Progenitor cell of endocrine pancreas (in vitro differentiated cells): ENCODE measurements around the gene CLEC16A. TPM values are rescaled to one million over a fixed set of nuclear protein-coding genes. Genes with fewer than 3 reads are reported as not detected.
"Not testable (repeated sequence)": the region's sequence is repeated elsewhere in the genome, so short reads cannot be mapped to it uniquely, and the experiment has no call there.

Experiments
- DNase-seq: peaks from one replicate; pipeline ENCODE4 v3.0.0; 2021; ENCODE audit warnings: low spot score; ENCODE audit not compliant: unreplicated experiment
- H3K27ac Mint-ChIP-seq: 2 replicates; pipeline ENCODE4 v1.8.0; 2021; ENCODE audit warnings: mild to moderate bottlenecking, moderate library complexity, mixed read lengths
- H3K27me3 Mint-ChIP-seq: 2 replicates; pipeline ENCODE4 v1.8.0; 2021; ENCODE audit warnings: mixed read lengths
- H3K36me3 Mint-ChIP-seq: 2 replicates; pipeline ENCODE4 v1.8.0; 2022; ENCODE audit warnings: mixed read lengths; ENCODE audit not compliant: insufficient read depth
- H3K4me1 Mint-ChIP-seq: 2 replicates; pipeline ENCODE4 v1.8.0; 2021; ENCODE audit warnings: low read depth, mixed read lengths
- H3K4me3 Mint-ChIP-seq: 2 replicates; pipeline ENCODE4 v1.8.0; 2021; ENCODE audit warnings: low read depth, mild to moderate bottlenecking, moderate library complexity, mixed read lengths
- H3K9me3 Mint-ChIP-seq: 2 replicates; pipeline ENCODE4 v1.8.0; 2021; ENCODE audit warnings: low read depth, mixed read lengths
- CTCF ChIP-seq: fragments of 200-600 bp; sonication (generic); IDR thresholded peaks from one replicate; pipeline ENCODE4 v1.5.0; 2021; ENCODE audit warnings: antibody characterized with exemption, mild to moderate bottlenecking; ENCODE audit not compliant: unreplicated experiment
- total RNA-seq: library from RNA; stranded (reverse); gene quantifications from 2 replicates; pipeline ENCODE4 v1.2.1, GENCODE V29; 2021

The CLEC16A gene
- total RNA-seq, 1 donor from 2014 or later = 34.3 TPM

DNA sequence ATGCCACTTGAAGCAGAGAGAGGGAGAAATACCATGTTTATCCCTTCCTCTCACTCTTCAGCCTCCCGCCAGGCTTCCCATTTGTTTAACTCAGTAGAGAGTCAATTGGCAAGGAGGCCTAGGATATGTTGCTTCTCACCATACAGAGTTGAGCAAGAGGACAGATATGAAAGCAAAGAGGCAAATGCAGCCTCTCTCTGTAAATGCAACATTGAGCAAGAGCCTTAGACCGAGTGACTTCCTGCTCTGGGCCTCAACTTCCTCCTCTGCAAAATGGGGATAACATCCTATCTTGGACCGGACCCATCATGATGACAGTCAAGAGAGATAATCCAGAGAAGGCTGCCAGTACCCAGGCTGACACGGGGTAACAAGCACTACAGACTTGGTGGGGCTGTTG, 274.8 kb downstream of the CLEC16A start:
- H3K36me3 Mint-ChIP-seq = no peaks in the 10 kb centered on the region
- TF ChIP-seq CTCF = no peak
- H3K27ac Mint-ChIP-seq = no peak overlapping the region
- peaks cover 2% of the 10 kb centered on the region for H3K27me3 Mint-ChIP-seq
- no peaks in the 10 kb centered on the region for H3K4me1 Mint-ChIP-seq
- H3K9me3 Mint-ChIP-seq = peaks cover 14% of the 10 kb centered on the region
- H3K4me3 Mint-ChIP-seq = no peak overlapping the region
- DNase-seq = no peak

DNA sequence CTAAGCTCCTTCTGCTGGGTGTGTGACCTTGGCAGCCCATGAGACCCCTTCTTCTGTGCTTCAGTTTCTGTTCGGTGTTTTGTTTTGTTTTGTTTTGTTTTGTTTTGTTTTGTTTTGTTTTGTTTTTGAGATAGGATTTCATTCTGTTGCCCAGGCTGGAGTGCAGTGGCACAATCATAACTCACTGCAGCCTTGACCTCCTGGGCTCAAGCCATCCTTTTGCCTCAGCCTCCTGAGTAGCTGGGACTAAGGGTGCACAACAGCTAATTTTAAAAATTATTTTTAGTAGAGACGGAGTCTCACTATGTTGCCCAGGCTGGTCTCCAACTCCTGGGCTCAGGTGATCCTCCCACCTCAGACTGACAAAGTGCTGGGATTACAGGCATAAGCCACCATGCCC, 276.1 kb downstream of the CLEC16A start:
- H3K27me3 Mint-ChIP-seq, H3K27ac Mint-ChIP-seq, H3K4me1 Mint-ChIP-seq, H3K4me3 Mint-ChIP-seq, H3K36me3 Mint-ChIP-seq, DNase-seq: not testable (repeated sequence)
- peaks cover 14% of the 10 kb centered on the region for H3K9me3 Mint-ChIP-seq

GRCh38 chr16:11224096-11224893, 279.9 kb downstream of the CLEC16A start:
- H3K36me3 Mint-ChIP-seq = no peaks in the 10 kb centered on the region
- no peak overlapping the region for H3K27ac Mint-ChIP-seq
- H3K9me3 Mint-ChIP-seq = no peaks in the 10 kb centered on the region
- DNase-seq = no peak
- peaks cover 11% of the 10 kb centered on the region for H3K27me3 Mint-ChIP-seq
- no peaks in the 10 kb centered on the region for H3K4me1 Mint-ChIP-seq
- TF ChIP-seq CTCF = no peak
- H3K4me3 Mint-ChIP-seq = no peak overlapping the region

DNA sequence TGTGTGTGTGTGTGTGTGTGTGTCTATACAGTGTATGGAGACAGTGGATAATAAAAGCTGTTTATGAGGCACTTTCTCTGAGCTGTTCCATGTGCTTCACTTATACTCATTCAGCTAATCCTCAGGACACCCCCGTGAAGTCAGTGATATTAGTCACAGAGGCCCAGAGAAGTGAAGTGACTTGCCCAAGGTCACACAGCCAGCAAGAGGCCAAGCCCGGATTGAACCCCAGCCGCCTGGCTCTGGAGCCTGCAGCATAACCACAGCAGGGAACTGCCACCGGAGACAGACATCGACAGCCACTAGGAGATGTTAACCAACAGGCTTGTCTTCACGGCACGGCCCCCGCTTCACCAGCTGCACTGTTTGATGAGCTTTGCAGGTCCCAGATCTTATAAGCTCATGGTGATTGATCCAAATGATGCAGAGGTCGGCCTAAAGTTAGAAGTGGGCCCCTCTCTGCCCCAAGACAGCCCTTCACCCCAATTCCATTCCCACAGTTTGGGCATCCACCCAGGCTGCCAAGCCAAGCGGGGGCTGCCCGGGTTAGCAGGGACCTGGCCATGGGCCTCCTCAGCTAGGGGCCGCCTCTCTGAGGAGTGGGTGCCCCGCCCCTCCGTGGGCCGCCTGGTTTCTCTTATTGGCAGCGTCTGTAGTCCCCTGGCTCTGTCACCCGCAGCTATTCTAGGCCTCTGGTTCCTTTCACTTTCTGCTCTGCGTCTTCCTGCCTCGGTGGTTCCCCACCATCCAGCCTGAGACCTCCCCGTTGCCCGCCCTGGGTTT, 280.7 kb downstream of the CLEC16A start:
- no peak overlapping the region for H3K27ac Mint-ChIP-seq
- no peak for DNase-seq
- no peaks in the 10 kb centered on the region for H3K4me1 Mint-ChIP-seq

DNA sequence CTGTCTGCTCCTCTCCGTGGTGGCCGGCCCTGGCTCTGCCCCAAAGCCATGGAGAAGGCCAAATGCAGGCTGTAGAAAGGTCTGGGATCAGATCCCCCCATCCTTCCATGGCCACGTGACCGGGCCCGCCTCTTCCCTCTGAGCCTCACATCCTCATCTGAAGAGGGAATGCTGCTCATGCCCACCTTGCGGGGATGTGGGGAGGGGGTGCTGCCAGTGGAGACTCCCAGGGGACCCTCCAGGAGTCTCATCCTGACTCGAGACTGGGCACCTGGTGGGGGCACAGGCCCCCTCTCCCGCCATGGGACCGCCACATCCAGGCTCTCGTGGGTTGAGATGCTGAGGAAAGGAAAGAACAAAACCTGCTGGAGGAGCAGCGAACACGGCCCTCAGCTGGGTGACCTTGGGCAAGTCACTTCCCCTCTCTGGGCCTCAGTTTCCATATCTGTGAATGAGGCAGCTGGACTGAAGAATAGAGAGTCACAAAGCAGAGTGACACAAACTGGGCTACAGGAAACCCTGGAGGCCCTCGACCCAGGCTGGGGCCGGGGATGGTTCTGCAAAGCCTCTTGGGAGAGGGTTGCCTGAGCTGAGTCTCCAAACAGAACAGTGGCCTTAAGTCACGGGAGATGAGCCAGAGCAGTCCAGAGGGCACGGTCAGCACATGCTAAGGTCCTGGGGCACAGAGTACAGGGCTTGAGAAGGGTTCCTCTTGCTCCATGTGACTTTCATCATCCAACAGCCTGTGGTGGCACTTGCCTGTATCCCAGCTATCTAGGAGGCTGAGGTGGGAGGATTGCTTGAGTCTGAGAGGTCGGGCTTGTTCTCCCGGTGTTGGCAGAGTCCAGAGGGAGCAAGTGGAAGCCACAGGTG, 281.5 kb downstream of the CLEC16A start:
- no peak for DNase-seq
- H3K4me3 Mint-ChIP-seq = no peak overlapping the region
- no peak for TF ChIP-seq CTCF
- peaks cover 11% of the 10 kb centered on the region for H3K27me3 Mint-ChIP-seq
- H3K36me3 Mint-ChIP-seq = no peaks in the 10 kb centered on the region
- H3K27ac Mint-ChIP-seq = no peak overlapping the region
- no peaks in the 10 kb centered on the region for H3K9me3 Mint-ChIP-seq
- H3K4me1 Mint-ChIP-seq = no peaks in the 10 kb centered on the region

More for the DNA sequence above, 280.7 kb downstream of the CLEC16A start:
- Mint-ChIP-seq H3K9me3 (no peaks in the 10 kb centered on the region), H3K27me3 (peaks cover 11% of the 10 kb centered on the region), H3K36me3 (no peaks in the 10 kb centered on the region), H3K4me3 (no peak overlapping the region)
- TF ChIP-seq CTCF = no peak
